DMS 273 (cell line): Measurements from ENCODE around the gene ALDH2.
"Not testable (repeated sequence)": the region's sequence is repeated elsewhere in the genome, so short reads cannot be mapped to it uniquely, and the experiment has no call there.

Experiments used
- DNase-seq: peaks from one replicate; lab custom pipeline; 2025; ENCODE audit not compliant: unreplicated experiment; lab: John Stamatoyannopoulos, UW

ALDH2 gene

DNA sequence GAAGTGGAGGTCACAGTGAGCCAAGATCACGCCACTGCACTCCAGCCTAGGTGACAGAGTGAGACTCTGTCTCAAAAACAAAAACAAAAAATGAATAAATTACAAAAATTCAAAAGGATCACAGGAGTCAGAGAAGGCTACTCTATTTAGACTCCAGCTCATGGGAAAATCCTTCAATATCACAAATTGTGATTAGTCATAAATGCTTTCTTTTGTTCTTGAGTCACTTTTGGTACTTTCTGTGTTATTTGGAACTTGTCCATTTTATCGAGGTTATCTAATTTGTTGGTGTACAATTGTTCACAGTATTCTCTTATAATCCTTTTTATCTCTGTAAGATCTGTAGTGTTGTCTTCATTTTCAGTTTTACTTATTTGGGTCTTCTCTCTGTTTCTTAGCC, 18.9 kb downstream of the ALDH2 start:
- no peak for DNase-seq

DNA sequence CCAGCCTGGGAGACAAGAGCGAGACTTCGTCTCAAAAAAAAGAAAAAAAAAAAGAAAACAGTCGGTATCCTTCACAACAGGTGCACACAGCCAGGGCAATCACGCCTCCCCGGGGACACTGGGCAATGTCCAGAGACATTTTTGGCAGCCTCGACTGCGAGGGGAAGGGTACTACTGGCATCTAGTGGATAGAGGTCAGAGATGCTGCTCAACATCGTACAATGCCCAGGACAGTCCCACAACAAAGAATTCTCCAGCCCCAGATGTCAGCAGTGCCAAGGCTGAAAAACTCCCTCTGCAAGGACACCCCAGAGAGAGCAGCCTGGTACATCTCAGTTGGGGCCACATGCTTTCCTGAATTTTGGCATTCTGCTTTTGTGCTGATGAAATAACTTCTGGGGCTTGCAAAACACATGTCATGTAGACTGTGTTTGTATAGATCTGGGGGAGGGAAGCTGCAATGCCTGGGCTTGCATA, 21.5 kb downstream of the ALDH2 start:
- DNase-seq: peak; percentile 56

DNA sequence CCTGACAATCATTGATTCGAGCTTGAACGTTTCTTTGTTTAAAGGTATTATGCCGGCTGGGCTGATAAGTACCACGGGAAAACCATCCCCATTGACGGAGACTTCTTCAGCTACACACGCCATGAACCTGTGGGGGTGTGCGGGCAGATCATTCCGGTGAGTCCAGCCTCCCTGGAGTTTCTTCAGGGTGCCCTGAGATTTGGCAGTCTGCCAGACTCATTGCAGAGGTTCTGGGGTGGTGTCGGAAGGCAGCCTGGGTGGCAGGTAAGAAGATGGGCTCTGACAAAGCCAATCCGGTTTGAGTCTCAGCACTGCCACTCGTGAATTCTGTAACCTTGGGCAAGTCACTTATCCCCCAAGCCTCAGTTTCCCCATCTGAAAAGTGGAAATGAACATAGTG, 23.0 kb downstream of the ALDH2 start:
- no peak for DNase-seq

DNA sequence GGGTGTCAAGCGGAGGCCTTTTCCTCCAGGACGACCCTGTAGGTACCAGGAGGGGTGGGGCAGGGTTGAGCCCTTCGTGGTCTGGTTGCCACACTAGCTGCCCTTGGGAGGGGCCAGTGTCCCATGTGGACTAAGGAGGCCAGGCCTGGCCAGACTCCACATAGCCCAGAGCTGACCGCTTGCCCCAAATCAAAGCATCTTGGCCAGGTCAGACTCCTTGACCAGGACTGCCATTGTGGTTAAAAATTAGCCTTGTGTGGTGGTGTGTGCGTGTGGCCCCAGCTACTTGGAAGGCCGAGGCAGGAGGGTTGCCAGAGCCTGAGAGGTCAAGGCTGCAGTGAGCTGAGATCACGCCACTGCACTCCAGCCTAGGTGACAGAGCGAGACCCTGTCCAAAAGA, 24.8 kb downstream of the ALDH2 start:
- no peak for DNase-seq

DNA sequence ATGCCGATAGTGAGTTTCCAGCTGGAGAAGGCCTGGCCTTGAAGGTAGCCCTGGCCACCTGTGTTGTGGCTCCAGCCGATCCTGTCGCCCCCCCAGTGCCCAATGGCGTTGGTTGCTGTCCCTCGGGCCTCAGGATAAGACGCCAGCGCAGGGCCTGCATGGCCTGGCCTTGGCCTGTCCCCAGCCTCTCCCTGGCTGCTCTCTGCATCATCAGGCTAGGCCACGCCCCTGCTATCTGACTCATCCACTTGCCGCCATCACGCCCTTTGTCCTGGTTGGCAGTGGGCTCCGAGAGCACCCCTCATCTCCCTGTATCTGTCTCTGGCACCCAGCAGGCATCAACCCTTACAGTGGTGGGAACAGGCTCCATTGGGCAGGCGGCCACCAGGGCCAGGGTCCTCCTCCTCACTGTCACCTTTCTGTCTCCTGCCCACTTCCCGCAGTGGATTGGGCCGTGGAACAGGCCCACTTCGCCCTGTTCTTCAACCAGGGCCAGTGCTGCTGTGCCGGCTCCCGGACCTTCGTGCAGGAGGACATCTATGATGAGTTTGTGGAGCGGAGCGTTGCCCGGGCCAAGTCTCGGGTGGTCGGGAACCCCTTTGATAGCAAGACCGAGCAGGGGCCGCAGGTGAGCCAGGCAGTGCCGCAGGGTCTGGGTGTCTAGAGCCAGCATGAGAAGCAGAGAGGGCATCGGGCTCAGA, 25.6 kb downstream of the ALDH2 start:
- DNase-seq: no peak

DNA sequence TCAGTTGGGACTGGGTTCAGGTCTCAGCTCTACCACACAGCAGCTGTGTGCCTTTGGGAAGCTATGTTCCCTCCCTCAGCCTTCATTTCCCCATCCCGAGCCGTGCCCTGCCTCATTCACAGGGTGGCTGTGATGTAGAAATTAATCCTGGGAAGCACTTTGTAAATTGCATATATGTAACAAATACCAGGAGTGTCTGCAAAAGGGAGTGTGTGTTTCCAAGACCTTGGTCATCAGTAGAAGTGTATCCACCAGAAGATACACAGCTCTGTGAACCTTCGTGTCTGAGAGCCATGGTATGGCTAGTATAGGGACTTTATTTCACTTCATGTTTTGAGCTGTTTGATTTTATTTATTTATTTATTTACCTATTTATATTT, 26.1 kb downstream of the ALDH2 start:
- no peak for DNase-seq

DNA sequence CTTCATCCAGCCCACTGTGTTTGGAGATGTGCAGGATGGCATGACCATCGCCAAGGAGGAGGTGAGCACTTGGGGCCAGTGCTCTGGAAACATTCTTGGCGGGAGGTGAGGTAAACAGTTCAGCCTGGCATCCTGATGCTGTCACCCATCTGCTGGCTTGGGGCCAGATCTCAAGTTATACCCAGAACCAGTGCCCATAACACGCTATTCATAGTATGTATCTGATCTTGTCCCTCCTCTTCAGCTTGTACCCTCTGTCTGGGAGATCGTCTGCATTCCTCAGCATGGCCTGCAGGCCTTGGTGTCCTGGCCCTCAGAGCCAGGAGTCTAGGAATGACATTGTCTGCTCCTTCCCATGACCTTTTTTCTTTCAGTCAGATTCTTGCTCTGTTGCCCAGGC, 31.4 kb downstream of the ALDH2 start:
- no peak for DNase-seq

DNA sequence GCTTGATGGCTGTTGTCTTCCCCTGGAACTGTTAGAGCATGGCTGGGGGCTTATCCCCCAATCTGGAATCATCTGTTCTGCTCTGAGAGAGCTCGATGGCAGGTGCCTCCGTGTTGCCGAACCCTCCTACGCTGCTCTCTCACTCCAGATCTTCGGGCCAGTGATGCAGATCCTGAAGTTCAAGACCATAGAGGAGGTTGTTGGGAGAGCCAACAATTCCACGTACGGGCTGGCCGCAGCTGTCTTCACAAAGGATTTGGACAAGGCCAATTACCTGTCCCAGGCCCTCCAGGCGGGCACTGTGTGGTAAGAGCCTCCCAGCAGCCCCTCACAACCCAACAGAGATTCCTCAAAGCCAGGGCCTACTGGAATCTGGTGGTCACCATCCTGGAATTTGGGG, 33.0 kb downstream of the ALDH2 start:
- no peak for DNase-seq

DNA sequence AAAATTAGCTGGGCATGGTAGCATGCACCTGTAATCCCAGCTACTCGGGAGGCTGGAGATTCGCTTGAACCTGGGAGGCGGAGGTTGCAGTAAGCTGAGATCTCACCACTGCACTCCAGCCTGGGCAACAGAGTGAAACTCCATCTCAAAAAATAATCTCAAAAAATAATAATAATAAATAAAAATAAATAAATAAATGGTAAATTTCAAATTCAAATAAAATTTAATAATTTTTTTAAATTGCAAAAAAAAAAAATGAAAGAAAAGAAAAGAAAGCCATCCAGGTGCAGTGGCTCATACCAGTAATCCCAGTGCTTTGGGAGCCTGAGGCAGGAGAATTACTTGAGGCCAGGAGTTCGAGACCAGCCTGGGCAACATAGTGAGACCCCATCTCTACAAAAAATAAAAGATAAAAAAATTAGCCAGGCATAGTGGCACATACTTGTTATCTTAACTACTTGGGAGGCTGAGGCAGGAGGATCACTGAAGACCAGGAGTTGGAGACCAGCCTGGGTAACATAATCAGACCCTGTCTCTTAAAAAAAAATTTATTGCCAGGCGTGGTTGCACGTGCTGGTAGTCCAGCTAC, 36.4 kb downstream of the ALDH2 start:
- DNase-seq: no peak

DNA sequence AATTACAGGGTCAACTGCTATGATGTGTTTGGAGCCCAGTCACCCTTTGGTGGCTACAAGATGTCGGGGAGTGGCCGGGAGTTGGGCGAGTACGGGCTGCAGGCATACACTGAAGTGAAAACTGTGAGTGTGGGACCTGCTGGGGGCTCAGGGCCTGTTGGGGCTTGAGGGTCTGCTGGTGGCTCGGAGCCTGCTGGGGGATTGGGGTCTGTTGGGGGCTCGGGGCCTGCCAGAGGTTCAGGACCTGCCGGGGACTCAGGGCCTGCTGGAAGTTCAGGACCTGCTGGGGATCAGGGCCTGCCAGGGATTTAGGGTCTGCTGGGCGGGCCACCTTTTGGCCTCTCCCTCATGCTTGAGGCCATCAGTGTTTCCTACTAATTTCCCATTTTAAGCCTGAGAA, 37.1 kb downstream of the ALDH2 start:
- no peak for DNase-seq

DNA sequence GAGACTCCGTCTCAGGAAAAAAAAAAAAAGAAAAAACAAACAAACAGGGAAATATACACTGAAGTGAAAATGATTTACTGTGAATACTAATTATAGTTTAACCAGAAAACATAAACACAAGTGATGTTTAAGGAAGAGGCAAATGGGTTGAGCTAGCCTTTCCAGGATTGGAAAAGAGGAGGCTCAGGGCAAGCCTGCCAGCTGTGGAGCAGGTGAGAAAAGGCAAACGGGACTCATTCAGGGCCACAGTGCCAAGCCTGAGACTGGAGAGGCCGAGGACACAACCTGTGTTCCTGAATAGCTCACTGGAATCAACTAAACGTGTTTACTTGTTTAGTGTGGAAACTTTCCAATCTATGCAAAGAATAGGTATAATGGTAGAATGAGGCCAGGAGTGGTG, 39.6 kb downstream of the ALDH2 start:
- no peak for DNase-seq

DNA sequence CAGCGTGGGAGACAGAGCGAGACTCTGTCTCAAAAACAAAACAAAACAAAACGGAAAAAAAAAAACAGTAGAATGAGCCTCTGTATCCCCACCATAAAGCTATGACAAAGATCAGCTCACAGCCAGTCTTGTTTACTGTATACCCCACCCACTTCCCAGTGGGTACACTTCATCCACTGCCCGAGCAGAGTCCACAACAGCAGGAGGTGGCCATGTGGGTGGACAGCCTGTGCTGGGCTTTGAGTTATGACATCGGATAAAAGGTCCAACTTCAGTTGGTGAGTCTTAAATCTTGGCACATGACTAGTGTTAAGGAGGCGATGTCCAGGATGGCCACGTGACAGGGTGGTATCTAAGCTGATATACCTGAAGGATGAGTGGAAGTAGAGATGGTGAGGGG, 40.5 kb downstream of the ALDH2 start:
- no peak for DNase-seq

DNA sequence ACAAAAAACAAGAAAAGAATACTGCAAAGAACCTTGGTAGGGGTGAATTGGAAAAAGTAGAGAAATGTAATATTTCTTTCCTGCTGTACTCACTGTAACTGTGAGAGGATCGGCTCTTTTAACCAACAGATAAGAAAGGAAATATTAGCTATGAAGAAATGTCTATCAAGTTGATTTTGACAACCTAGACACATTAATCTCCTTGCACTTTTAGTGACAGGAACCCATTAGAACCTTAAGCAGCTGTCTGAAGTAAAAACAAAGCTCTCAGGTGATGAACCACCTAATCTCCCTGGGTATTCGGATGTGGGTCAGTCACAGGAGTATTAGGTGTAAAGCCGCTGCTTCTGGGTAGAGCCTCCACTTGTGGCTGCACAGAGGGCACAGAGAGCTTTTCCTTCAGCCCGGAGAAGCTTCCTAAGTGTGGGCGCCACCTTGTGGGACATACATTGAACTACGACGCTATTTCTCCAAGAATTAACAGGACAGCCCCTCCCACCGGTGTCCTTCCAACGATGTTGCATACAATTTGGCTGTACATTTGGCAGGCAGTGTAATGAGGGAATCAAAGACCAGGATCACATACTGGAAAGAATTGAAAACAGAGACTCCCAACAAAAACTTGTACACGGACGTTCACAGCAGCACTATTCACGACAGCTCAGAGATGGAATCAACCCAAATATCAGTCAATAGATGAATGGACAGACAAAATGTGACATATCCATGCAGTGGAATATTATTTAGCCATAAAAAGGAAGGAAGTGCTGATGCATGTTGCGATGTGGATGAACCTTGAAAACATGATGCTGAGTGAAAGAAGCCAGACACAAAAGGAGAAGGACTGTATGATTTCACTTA, 46.4 kb downstream of the ALDH2 start:
- peak; percentile 89 for DNase-seq

DNA sequence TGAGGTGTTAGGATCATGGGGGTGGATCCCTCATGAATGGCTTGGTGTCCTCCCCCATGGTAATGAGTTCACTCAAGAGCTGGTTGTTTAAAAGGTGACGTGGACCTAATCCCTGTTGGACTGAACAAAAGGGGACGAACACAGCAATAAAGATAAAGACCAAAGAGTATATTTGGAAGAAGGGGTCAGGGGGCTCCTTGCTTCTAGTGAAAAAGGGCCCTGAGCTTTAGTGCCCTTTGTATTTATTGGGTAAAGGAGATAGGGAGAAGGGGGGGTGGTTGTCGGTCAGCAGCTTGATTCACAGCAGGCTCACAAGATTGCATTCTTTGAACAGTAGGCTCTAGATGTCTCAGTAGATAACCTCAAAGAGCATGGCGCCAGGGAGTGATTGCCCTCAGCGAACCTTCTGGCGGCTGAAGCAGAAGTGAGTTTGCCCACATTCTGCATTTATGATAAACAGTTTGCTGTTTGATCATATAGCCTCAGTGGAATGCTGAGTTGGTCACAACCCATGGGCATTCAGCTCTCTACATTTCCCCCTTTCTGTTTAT, 49.4 kb downstream of the ALDH2 start:
- DNase-seq: no peak

DNA sequence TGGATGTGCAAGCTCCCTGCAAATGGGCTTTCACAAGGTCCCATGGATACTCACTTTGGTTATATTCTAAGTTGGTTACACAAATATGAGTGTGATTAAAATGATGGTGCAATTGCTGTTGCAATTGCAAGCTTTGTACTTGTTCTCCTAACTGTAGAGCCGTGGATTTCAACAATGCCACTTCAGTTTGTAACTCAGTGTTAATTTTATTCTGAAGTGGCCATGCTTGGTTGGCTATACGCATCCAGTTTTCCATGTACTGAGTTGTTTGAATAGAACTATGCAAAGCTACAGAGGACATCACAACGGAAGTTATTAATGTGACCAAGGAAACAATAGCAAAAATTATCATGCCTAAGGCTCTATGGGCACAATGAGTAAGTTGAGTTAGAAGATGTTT, 50.2 kb downstream of the ALDH2 start:
- not testable (repeated sequence) for DNase-seq

DNA sequence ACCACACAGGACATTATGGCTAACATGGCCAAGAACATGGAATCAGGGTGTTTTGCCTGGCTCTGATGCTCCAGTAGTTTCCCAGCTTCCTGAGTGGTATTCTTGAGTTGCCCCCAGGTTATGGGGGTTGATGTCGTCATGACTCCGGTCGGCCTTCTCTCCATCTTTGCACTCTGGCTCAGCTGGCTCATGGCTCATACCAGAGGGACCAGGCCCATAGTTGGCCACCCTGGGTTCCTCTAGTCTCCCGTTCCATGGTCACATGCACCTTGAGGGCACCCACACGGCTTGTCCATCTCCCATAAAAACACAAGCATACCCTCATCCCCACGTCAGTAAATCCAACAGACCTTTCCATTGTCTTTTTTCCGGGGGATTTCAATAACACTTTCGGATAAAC, 51.6 kb downstream of the ALDH2 start:
- no peak for DNase-seq

DNA sequence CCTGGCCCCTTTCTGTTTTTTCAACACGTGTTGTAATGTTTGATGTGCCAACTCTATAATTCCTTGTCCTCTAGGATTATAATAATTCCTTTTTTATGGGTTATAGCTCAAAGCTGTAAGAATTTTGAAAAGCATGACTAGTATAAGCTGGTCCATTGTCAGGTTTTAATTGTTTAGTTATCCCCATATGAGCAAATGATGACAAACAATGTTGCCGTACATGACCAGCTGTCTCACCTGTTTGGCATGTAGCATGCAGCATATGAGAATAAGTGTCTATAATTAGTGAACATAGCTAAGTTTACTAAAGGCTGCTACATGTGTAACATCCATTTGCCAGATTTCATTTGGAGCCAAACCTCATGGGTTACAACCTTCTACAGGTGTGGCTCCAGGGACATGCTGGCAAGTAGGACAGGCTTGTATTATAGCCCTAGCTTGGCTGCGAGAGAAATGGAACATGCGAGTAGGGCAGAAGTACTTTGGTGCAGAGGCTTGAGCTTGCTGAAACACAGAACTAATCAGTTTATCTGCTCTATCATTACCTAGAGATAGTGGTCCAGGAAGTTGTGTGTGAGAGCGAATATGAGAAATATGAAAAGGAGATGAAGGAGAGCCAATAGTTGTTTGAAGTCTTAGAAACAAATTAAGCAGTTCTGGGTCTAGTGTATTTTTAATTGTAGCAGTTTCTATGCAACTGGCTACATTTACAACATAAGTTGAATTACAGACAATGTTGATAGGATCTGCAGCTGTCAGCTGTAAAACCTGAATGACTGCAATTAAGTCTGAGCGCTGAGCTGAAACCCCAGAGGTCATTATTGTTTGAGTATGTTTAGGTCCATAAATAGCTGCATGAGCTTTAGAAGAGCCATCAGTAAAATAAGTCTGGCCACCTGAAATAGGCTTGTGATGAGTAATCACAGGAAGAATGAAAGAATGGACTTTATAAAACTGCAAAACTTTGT, 52.7 kb downstream of the ALDH2 start:
- peak; percentile 14 for DNase-seq

DNA sequence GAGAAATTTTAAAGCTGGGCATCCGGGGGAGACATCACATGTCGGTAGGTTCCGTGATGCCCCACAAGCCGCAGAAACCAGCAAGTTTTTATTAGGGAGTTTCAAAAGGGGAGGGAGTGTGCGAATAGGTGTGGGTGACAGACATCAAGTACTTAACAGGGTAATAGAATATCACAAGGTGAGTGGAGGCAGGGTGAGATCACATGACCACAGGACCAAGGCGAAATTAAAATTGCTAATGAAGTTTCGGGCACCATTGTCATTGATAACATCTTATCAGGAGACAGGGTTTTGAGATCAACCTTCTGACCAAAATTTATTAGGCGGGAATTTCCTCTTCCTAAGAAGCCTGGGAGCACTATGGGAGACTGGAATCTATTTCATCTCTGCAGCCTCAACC, 54.1 kb downstream of the ALDH2 start:
- not testable (repeated sequence) for DNase-seq

DNA sequence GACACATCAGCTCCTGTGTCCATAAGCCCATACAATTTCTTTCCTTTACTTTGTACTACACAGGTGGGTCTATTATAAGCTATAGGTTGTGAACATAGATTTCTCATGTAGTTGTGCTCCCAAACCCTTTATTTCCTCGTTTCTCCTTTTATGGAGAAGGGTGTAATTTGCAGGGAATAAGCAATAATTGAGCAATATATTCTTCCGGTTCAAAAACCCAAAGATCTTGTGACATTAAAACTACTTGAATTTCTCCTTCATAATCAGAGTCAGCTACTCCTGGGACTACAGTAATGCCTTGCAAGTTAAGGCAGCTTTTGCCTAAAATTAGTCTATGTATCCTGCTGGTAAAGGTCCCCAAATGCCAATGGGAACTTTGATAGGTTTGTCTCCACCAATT, 56.2 kb downstream of the ALDH2 start:
- no peak for DNase-seq

DNA sequence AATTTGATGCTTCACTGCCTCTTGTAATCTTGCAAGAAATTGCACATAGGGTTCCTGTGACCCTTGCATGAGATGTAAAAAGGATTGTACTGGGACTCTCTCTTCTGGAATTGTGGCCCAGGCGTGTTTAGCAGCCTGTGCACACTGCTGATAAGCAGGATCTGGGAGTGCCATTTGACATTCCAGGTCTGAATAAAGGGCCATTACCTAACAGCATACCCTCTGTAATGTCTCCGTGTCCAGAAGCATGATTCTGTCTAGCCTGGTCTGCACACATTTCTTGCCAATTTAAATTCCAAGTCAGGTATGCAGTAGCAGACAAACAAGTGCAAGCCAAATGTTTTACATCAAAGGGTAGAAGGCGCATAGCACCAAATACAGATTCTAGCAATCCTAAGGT, 57.2 kb downstream of the ALDH2 start:
- DNase-seq: no peak

DNA sequence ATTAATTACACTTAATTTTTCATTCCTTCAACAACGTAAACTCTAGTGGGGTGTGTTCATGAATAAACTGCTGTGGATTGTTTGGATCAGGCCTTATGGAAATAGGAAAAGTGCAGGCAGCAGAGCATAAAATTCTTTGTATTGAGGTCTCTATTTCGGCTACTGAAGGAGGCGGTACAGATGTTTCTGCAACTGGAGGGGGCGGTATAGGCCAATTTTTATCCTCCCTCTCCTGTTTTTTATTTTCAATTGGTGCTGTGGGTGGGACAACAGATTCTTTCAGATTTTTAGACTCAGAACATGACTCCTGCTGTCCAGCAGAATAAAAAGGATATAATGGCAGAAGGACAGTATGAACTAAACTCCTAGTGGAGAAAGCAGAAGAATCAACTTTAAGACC, 57.6 kb downstream of the ALDH2 start:
- DNase-seq: peak; percentile 24
